ENCODE measurements around the gene CCDC3. TPM values are rescaled to one million over a fixed set of nuclear protein-coding genes. Genes with fewer than 3 reads are reported as not detected.

The CCDC3 gene
- total and polyA plus RNA-seq, 8 donors, result 6.0 to 11.8 (median 8.2) TPM

- Histone ChIP-seq H3K9me3 (peaks cover 0 to 14% of the 10 kb centered on the region in 2 donors), H3K4me1 (no peaks in the 10 kb centered on the region), H3K4me3 (no peak overlapping the region), H3K27ac (no peak overlapping the region), H3K27me3 (no peaks in the 10 kb centered on the region), H3K36me3 (no peaks in the 10 kb centered on the region)
- intact Hi-C loops (cut with DNase I), result no loop called here
- no peak for ATAC-seq
- no peak for DNase-seq
- no peak for TF ChIP-seq CTCF (IDR thresholded peaks at IDR 0.05)
Measured at GRCh38 chr10:12969951-12970350, 31.6 kb downstream of the CCDC3 start.

GRCh38 chr10:12966067-12966466 lies 35.4 kb downstream of the CCDC3 start:
- Histone ChIP-seq H3K9me3 (peaks cover 0 to 14% of the 10 kb centered on the region in 2 donors), H3K27ac (no peak overlapping the region), H3K4me3 (no peak overlapping the region), H3K4me1 (no peaks in the 10 kb centered on the region), H3K27me3 (no peaks in the 10 kb centered on the region), H3K36me3 (no peaks in the 10 kb centered on the region)
- DNase-seq (no peak), ATAC-seq (no peak)
- TF ChIP-seq CTCF (IDR thresholded peaks at IDR 0.05), result no peak
- intact Hi-C loops (cut with DNase I), result no loop called here

GRCh38 chr10:12965571-12965970 lies 35.9 kb downstream of the CCDC3 start:
- ATAC-seq, result no peak
- peaks cover 0 to 14% of the 10 kb centered on the region in 2 donors for H3K9me3 ChIP-seq
- H3K36me3 ChIP-seq, result no peaks in the 10 kb centered on the region
- no peak overlapping the region for H3K27ac ChIP-seq
- intact Hi-C loops (cut with DNase I), result no loop called here
- no peaks in the 10 kb centered on the region for H3K27me3 ChIP-seq
- no peaks in the 10 kb centered on the region for H3K4me1 ChIP-seq
- DNase-seq, result no peak
- no peak for TF ChIP-seq CTCF (IDR thresholded peaks at IDR 0.05)
- H3K4me3 ChIP-seq, result no peak overlapping the region

GRCh38 chr10:12962556-12962955 lies 39.0 kb downstream of the CCDC3 start:
- H3K36me3 ChIP-seq, result no peaks in the 10 kb centered on the region
- no peak overlapping the region for H3K4me3 ChIP-seq
- no peak overlapping the region for H3K27ac ChIP-seq
- ATAC-seq (no peak), DNase-seq (peak in 1 of 4 donors; percentile 8)
- TF ChIP-seq CTCF (IDR thresholded peaks at IDR 0.05), result no peak
- no peaks in the 10 kb centered on the region for H3K4me1 ChIP-seq
- H3K27me3 ChIP-seq, result no peaks in the 10 kb centered on the region
- peaks cover 0 to 13% of the 10 kb centered on the region in 2 donors for H3K9me3 ChIP-seq
- intact Hi-C loops (cut with DNase I), result no loop called here

- no peaks in the 10 kb centered on the region for H3K36me3 ChIP-seq
- no peak for TF ChIP-seq CTCF (IDR thresholded peaks at IDR 0.05)
- H3K27ac ChIP-seq, result no peak overlapping the region
- peaks cover 0 to 12% of the 10 kb centered on the region in 2 donors for H3K9me3 ChIP-seq
- intact Hi-C loops (cut with DNase I), result no loop called here
- no peak overlapping the region for H3K4me3 ChIP-seq
- ATAC-seq (no peak), DNase-seq (peak in 1 of 4 donors; percentile 42)
- no peaks in the 10 kb centered on the region for H3K4me1 ChIP-seq
- no peaks in the 10 kb centered on the region for H3K27me3 ChIP-seq
Measured at GRCh38 chr10:12961416-12962205, 39.9 kb downstream of the CCDC3 start.
